Ovary (tissue), 3 donors: Measurements from ENCODE around the gene RPN2.

Source experiments
- CTCF ChIP-seq, 3 donors: fragments of 450-650 bp in 2 of 3; fragments of 200-600 bp in 1 of 3; IDR thresholded peaks; one replicate each; pipeline versions ENCODE4 v1.5.1 to v1.8.0; 2016 to 2022; ENCODE audit warnings: antibody characterized with exemption in 3 of 3, mild to moderate bottlenecking in 1 of 3
- EP300 ChIP-seq: sonication (generic); formaldehyde crosslinking; IDR thresholded peaks from one replicate; pipeline ENCODE4 v1.6.1; 2017; ENCODE audit warnings: antibody characterized with exemption
- donor health status: DM: no; HTN: no; CAD: no.

DNA sequence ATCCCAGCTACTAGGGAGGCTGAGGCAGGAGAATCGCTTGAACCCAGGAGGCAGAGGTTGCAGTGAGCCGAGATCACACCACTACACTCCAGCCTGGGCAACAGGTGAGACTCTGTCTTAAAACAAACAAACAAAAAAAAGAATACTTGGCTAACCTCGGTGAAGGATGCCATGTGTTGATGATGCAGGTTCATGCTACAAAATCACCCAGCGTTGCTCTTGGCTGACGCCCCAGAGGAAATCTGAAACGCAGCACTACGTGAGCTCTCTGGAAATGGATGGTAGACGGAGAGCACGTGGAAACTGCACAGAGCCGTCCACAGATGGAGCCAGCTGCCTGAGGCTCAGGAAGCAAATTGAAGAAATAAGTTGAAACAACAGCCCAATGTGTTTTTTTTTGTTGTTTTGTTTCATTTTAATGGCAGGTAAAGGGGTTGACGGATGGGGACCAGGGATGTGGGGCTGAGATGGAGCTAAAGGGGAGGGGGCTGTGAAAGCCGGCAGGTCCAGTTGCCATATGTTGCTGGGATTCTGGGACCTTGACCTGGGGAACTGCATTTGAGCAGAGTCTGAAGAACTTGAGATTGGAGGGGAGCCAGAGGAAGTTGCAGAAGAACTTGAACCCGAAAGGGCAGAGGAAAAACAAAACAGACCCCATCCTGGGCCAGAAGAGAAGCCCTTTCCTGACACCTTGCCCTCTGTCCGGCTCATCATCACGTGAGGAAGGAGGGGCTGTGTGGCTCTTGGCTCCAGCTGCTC lies 97.5 kb downstream of the RPN2 start:
- TF ChIP-seq CTCF (IDR thresholded peaks at IDR 0.05) (peak in 2 of 3 donors; percentile 17 to 41), EP300 (no peak)
